ENCODE results near the gene UBAC1. TPM values are rescaled to one million over a fixed set of nuclear protein-coding genes. Genes with fewer than 3 reads are reported as not detected.
"Not testable (repeated sequence)": the region's sequence is repeated elsewhere in the genome, so short reads cannot be mapped to it uniquely, and the experiment has no call there.

The UBAC1 gene
- total RNA-seq, 1 donor from 2014 or later: 35.5 TPM

GRCh38 chr9:135945969-135946368 lies 15.2 kb downstream of the UBAC1 start:
- DNase-seq (ENCODE audit: low spot score in 2 of 2) (no peak), FAIRE-seq (no peak)

- no peak for DNase-seq (ENCODE audit: low spot score in 2 of 2)
- FAIRE-seq: no peak
Observed at GRCh38 chr9:135944444-135945252, 16.5 kb downstream of the UBAC1 start.

GRCh38 chr9:135943604-135944003 lies 17.6 kb downstream of the UBAC1 start:
- FAIRE-seq; DNase-seq (ENCODE audit: low spot score in 2 of 2): not testable (repeated sequence)

GRCh38 chr9:135941288-135941995 lies 19.7 kb downstream of the UBAC1 start:
- DNase-seq (ENCODE audit: low spot score in 2 of 2): no peak
- no peak for FAIRE-seq

- no peak for DNase-seq (ENCODE audit: low spot score in 2 of 2)
- no peak for FAIRE-seq
Observed at GRCh38 chr9:135939351-135940265, 21.6 kb downstream of the UBAC1 start.

GRCh38 chr9:135937521-135938489 lies 23.4 kb downstream of the UBAC1 start:
- FAIRE-seq: no peak

GRCh38 chr9:135933114-135933513 lies 28.1 kb downstream of the UBAC1 start:
- FAIRE-seq (no peak), DNase-seq (ENCODE audit: low spot score in 2 of 2) (no peak)

More at GRCh38 chr9:135937521-135938489, 23.4 kb downstream of the UBAC1 start:
- DNase-seq (ENCODE audit: low spot score in 2 of 2): no peak

- DNase-seq (ENCODE audit: low spot score in 2 of 2) (no peak), FAIRE-seq (no peak)
Observed at GRCh38 chr9:135932656-135933055, 28.5 kb downstream of the UBAC1 start.

- DNase-seq (ENCODE audit: low spot score in 2 of 2): no peak
- no peak for FAIRE-seq
Observed at GRCh38 chr9:135931349-135931820, 29.8 kb downstream of the UBAC1 start.

GRCh38 chr9:135930446-135931345 lies 30.5 kb downstream of the UBAC1 start:
- FAIRE-seq (no peak), DNase-seq (ENCODE audit: low spot score in 2 of 2) (no peak)

GRCh38 chr9:135929656-135930445 lies 31.3 kb downstream of the UBAC1 start:
- no peak for DNase-seq (ENCODE audit: low spot score in 2 of 2)
- no peak for FAIRE-seq

- DNase-seq (ENCODE audit: low spot score in 2 of 2) (no peak), FAIRE-seq (no peak)
Observed at GRCh38 chr9:135928731-135929655, 32.2 kb downstream of the UBAC1 start.

GRCh38 chr9:135928074-135928730 lies 33.0 kb downstream of the UBAC1 start:
- FAIRE-seq (no peak), DNase-seq (ENCODE audit: low spot score in 2 of 2) (no peak)

GRCh38 chr9:135927195-135928013 lies 33.8 kb downstream of the UBAC1 start:
- FAIRE-seq (no peak), DNase-seq (ENCODE audit: low spot score in 2 of 2) (no peak)

All from frontal cortex (tissue), 4 donors.